GM19452 (cell line): Measurements from ENCODE around the gene STOML1.

ENCODE experiments used
- ATAC-seq: cut with Tn5 transposase; IDR thresholded peaks from one replicate; pipeline ENCODE4 v1.9.1; 2021; ENCODE audit not compliant: unreplicated experiment

STOML1 gene

GRCh38 chr15:73991726-73992593 is at the start of gene STOML1:
STOML1 (minus strand) TSS chr15:73992295; CDS start chr15:73992223, 72 bp downstream.
- ATAC-seq = peak; percentile 70

- ATAC-seq = no peak
Measured at GRCh38 chr15:74041311-74041756, 49.2 kb upstream of the STOML1 start.

DNA sequence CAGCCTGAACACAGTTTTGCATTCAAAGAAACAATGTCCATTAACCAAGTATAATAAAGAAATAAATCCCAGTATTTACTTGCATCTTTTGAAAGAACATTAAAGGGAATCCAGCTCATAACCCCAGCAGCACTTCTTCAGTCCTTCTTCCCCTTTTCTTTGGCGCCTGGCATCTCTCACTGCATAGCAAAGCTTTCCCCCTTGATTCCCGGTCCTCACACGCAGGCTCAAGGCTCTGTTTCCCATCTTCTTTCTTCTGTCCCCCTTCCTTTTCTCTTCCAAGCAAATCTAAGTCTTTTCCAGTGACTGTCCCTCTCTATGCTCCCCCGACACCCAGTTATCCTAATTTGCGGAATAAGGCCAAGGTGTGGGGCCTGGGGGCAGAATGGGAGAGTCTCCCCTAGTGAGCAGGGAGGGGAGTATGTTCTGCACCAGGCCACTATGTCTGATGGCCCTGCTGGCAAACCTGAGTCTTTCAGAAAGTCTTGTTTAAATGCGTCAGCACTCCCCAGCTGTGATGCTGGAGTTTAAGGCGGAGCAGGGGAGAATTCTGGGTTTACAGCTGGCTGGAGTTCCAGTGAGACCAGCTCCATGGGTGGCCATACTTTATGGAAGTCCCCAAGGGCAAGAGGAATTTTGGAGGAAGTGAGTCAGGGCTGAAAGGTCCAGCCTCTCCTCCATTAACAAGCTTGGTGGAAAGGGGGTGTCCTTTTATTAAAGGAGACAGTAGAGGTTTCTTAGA is 48.2 kb upstream of the STOML1 start:
- no peak for ATAC-seq

DNA sequence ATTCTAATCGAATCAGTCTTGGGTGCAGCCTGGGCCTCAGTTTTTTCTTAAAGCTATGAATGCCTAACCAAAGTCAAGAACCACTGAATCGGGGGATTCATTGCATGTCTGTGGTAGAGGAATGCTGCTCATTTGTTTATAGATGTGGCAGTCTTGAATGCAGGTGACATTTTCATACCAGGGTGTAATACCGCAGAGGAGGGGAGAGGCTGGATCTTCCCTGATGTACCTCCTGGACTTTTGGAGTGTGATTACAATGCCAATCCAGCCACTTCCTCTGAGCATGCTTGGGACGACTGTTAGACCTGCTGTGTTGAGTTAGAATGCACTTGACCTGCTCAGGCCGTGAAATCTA is 47.5 kb upstream of the STOML1 start:
- ATAC-seq = no peak

DNA sequence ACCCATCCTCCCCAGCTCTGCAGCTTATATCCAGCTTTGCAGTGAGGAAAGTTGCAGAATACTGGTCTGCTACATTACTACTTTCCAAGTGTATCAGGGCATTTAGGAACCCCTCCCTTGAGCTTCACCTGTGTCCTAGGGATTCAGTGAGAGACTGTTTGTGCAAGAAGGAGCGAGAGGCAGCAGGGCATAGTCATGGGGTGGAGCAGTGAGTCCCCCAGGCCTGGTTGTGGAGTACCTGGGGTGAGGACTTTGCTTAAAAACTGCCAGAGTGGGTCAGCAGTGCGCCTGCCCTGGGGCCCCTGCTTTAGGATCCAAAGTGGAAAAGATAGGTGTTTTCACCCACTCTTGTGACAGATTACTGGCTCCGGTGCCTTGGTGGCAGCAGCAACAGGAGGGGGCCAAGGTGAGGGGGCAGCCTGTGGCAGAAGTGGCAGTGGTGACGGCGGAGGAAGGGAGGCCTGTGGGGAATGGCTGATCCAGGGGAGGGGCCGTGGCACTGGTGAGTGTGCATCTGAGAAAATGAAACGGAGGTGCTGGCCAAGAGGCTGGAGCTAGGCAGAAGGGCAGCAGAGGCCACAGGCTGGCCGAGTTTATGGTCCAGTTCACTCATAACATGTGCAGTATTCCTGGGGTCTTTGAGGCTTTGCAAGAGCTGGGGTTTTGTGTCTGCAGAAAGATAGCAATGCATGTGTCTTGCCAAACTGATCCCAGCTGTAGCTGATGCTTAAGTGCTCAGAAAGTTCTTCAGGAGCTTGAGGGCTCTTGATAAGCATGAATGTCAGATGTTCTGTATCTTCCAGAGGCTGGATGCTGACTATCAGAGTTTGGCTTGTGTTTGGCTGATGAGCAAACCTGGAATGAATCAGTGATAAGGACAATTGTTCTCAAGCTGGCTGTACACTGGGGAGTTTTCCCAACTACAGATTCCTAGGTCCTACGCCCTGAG is 46.9 kb upstream of the STOML1 start:
- no peak for ATAC-seq

- no peak for ATAC-seq
Measured at GRCh38 chr15:74037171-74038117, 45.3 kb upstream of the STOML1 start.

DNA sequence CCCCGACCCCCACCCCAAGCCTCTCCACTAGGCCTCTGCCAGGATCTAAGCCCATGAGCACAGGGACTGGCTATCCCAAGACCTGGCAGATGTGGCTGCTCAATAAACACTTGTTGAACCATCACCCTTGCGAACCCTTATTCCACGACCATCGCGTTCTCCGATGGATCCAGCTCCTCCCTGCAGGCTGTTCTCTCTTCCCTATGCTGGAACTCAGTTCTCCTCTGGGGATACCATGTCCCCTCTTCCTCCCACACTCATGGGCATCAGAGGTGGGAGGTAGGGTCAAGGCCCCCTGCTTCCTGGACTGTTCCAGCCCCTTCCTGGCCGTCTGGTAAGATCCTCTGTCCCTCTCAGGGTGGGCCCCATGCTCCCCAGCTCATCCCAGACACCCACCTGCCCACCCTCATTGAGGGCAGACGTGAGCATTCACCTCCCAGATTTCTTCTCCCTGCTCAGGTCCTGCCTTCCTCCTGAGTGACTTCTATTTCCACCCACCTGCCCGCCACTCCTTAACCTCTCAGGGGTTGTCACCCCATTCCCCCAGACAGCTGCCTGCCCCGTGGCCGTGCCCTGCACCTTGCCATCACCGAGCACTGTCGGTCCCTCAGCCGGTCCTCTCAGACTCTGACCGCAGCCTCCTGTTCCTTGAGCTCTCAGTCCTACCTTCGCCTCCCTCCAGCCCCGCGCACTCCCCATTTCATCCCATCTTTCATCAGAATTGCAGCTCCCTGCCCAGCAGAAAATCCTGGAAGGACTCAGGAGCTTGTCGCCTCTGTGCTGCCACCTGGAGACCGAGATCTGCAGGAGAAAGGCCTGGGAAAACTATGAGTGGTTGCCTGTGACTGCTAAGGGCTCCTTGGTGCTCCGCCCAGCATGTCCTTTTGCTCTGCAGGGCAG is 44.4 kb upstream of the STOML1 start:
- ATAC-seq = no peak

- ATAC-seq = no peak
Measured at GRCh38 chr15:74035121-74036017, 43.3 kb upstream of the STOML1 start.

GRCh38 chr15:74034206-74034755 is 42.2 kb upstream of the STOML1 start:
- no peak for ATAC-seq

GRCh38 chr15:74032606-74033561 is 40.8 kb upstream of the STOML1 start:
- ATAC-seq = no peak

GRCh38 chr15:74032046-74032445 is 40.0 kb upstream of the STOML1 start:
- ATAC-seq = no peak

GRCh38 chr15:74028646-74029045 is 36.6 kb upstream of the STOML1 start:
- ATAC-seq = no peak

DNA sequence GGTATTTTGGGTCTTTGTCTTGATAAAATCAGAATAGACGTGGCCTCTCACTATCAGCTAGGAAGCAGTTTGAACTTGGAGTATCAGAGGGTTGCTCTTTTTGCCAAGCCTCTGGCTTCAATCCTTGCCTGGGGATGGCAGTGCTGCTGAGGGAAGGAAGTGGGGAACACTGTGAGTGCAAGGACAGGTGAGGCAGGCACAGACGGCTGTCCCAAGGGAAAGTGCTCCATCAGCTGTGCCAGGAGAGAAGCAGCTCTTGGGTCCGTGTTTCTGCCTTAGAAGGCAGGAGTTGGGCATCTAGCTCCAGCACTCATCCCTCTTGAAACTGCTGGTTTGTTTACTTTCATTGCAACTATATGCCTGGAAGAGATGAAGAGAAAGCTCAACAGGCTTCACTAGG is 35.6 kb upstream of the STOML1 start:
- ATAC-seq = no peak

- ATAC-seq = no peak
Measured at GRCh38 chr15:74025436-74025835, 33.3 kb upstream of the STOML1 start.

DNA sequence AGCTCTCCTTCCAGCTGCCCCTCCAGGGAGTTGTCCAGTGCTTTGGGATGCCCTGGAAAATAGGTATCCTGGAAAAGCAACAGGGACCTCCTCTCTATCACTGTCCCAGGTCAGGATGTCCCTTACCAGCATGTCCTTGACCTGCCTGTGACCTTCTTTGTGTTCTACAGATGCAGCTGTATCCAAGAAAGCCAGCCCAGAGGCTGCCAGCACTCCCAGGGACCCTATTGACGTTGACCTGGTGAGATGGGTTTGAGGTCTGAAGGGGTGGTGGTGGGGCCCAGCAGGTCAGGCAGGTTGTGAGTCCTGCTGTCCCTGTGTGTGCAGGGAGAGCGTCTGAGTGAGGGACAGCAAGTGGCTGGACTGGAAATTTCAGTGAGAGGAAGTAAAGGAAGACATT is 32.6 kb upstream of the STOML1 start:
- ATAC-seq = no peak

- no peak for ATAC-seq
Measured at GRCh38 chr15:74022706-74023470, 30.8 kb upstream of the STOML1 start.
